ENCODE results near the gene TUT4.

Gene TUT4

GRCh38 chr1:52533713-52534112 is 19.2 kb downstream of the TUT4 start:
- no peak for DNase-seq (ENCODE audit: low read depth)

- DNase-seq (ENCODE audit: low read depth) = no peak
These were observed 20.1 kb downstream of the TUT4 start for GRCh38 chr1:52532731-52533327.

- DNase-seq (ENCODE audit: low read depth) = no peak
These were observed 20.6 kb downstream of the TUT4 start for GRCh38 chr1:52532247-52532646.

GRCh38 chr1:52531249-52531872 is 21.5 kb downstream of the TUT4 start:
- DNase-seq (ENCODE audit: low read depth) = no peak

- DNase-seq (ENCODE audit: low read depth) = no peak
These were observed 22.2 kb downstream of the TUT4 start for GRCh38 chr1:52530563-52531144.

GRCh38 chr1:52523376-52523775 is 29.5 kb downstream of the TUT4 start:
- DNase-seq (ENCODE audit: low read depth) = no peak

GRCh38 chr1:52520148-52520547 is 32.7 kb downstream of the TUT4 start:
- no peak for DNase-seq (ENCODE audit: low read depth)

- no peak for DNase-seq (ENCODE audit: low read depth)
These were observed 33.9 kb downstream of the TUT4 start for GRCh38 chr1:52518962-52519361.

- DNase-seq (ENCODE audit: low read depth) = no peak
These were observed 40.9 kb downstream of the TUT4 start for GRCh38 chr1:52511851-52512615.

- DNase-seq (ENCODE audit: low read depth) = no peak
These were observed 41.5 kb downstream of the TUT4 start for GRCh38 chr1:52511439-52511838.

GRCh38 chr1:52506920-52507546 is 45.9 kb downstream of the TUT4 start:
- no peak for DNase-seq (ENCODE audit: low read depth)

- DNase-seq (ENCODE audit: low read depth) = no peak
These were observed 46.5 kb downstream of the TUT4 start for GRCh38 chr1:52506349-52506748.

- DNase-seq (ENCODE audit: low read depth) = no peak
These were observed 48.2 kb downstream of the TUT4 start for GRCh38 chr1:52504720-52505119.

GRCh38 chr1:52503706-52504105 is 49.2 kb downstream of the TUT4 start:
- DNase-seq (ENCODE audit: low read depth) = no peak

GRCh38 chr1:52502789-52503188 is 50.1 kb downstream of the TUT4 start:
- no peak for DNase-seq (ENCODE audit: low read depth)

- DNase-seq (ENCODE audit: low read depth) = no peak
These were observed 65.3 kb downstream of the TUT4 start for GRCh38 chr1:52487632-52488031.

- DNase-seq (ENCODE audit: low read depth) = no peak
These were observed 70.4 kb downstream of the TUT4 start for GRCh38 chr1:52482326-52483004.

GRCh38 chr1:52479076-52479475 is 73.8 kb downstream of the TUT4 start:
- DNase-seq (ENCODE audit: low read depth) = no peak

GRCh38 chr1:52477876-52478275 is 75.0 kb downstream of the TUT4 start:
- DNase-seq (ENCODE audit: low read depth) = no peak

GRCh38 chr1:52476943-52477342 is 75.9 kb downstream of the TUT4 start:
- DNase-seq (ENCODE audit: low read depth) = no peak

GRCh38 chr1:52474807-52475206 is 78.1 kb downstream of the TUT4 start:
- DNase-seq (ENCODE audit: low read depth) = no peak

- DNase-seq (ENCODE audit: low read depth) = no peak
These were observed 79.9 kb downstream of the TUT4 start for GRCh38 chr1:52473039-52473438.

All from HS-27A (cell line).